ENCODE data around the gene RAPGEF2.

RAPGEF2 gene

DNA sequence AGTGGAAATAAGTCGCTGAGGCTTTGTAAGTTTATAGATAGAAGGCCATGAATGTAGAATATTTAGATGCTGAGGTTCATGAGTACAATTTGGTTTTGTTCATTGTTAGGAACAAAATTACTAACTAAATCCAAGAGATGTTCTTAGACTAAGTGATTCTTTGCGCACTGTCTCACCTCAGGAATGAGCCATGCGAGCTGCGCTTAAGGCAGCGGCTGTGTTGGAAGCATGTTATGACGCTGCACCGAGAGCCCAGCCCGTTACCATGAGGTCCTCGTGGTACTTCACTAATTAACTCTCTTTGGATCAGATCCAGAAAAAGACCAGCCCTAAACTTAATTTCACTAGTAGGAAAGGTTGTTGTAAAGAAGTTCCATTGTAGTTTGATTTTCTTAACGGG lies 166.2 kb downstream of the RAPGEF2 start:
- DNase-seq (ENCODE audit: extremely low spot score), result no peak
- CTCF ChIA-PET, result no interaction called here
- POLR2A ChIA-PET, result no interaction called here
- TF ChIP-seq L3MBTL2 (conservative IDR thresholded peaks at IDR 0.05) (no peak), SUZ12 (IDR thresholded peaks at IDR 0.05) (no peak), ELF4 (IDR thresholded peaks at IDR 0.05) (no peak), HDGF (IDR thresholded peaks at IDR 0.05; ENCODE audit: borderline replicate concordance) (no peak), FOXM1 (IDR thresholded peaks at IDR 0.05; ENCODE audit: borderline replicate concordance) (no peak), FOXK2 (IDR thresholded peaks at IDR 0.05) (no peak), ZNF384 (IDR thresholded peaks at IDR 0.05) (no peak), CTBP1 (IDR thresholded peaks at IDR 0.05; ENCODE audit: borderline replicate concordance) (no peak), LEF1 (IDR thresholded peaks at IDR 0.05; ENCODE audit: borderline replicate concordance) (no peak), TARDBP (IDR thresholded peaks at IDR 0.05) (no peak), BHLHE40 (IDR thresholded peaks at IDR 0.05; ENCODE audit: borderline replicate concordance) (no peak), ARNT (IDR thresholded peaks at IDR 0.05) (no peak), FOXA1 (IDR thresholded peaks at IDR 0.05) (no peak), NFRKB (IDR thresholded peaks at IDR 0.05) (no peak)
- TF ChIP-seq, protein P1, sequence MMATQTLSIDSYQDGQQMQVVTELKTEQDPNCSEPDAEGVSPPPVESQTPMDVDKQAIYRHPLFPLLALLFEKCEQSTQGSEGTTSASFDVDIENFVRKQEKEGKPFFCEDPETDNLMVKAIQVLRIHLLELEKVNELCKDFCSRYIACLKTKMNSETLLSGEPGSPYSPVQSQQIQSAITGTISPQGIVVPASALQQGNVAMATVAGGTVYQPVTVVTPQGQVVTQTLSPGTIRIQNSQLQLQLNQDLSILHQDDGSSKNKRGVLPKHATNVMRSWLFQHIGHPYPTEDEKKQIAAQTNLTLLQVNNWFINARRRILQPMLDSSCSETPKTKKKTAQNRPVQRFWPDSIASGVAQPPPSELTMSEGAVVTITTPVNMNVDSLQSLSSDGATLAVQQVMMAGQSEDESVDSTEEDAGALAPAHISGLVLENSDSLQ (IDR thresholded peaks at IDR 0.05), result no peak

GRCh38 chr4:159269956-159270355 lies 167.1 kb downstream of the RAPGEF2 start:
- CTCF ChIA-PET, result interaction anchor here (0.6 kb wide), 1 partner anchor 115 kb away, joined by 3 read pairs; no protein-coding TSS in a partner anchor
- TF ChIP-seq, protein P1 (IDR thresholded peaks at IDR 0.05), result no peak
- TF ChIP-seq ARNT (IDR thresholded peaks at IDR 0.05) (no peak), FOXK2 (IDR thresholded peaks at IDR 0.05) (no peak), ELF4 (IDR thresholded peaks at IDR 0.05) (no peak), LEF1 (IDR thresholded peaks at IDR 0.05; ENCODE audit: borderline replicate concordance) (no peak), CTBP1 (IDR thresholded peaks at IDR 0.05; ENCODE audit: borderline replicate concordance) (no peak), SP1 (IDR thresholded peaks at IDR 0.05) (no peak), NFRKB (IDR thresholded peaks at IDR 0.05) (no peak), L3MBTL2 (conservative IDR thresholded peaks at IDR 0.05) (no peak), BHLHE40 (IDR thresholded peaks at IDR 0.05; ENCODE audit: borderline replicate concordance) (no peak), FOXA1 (IDR thresholded peaks at IDR 0.05) (no peak)
- POLR2A ChIA-PET, result no interaction called here
- DNase-seq (ENCODE audit: extremely low spot score), result no peak

- POLR2A ChIA-PET, result no interaction called here
- TF ChIP-seq SUZ12 (IDR thresholded peaks at IDR 0.05) (no peak), FOXA1 (IDR thresholded peaks at IDR 0.05) (no peak), FOXM1 (IDR thresholded peaks at IDR 0.05; ENCODE audit: borderline replicate concordance) (no peak), TARDBP (IDR thresholded peaks at IDR 0.05) (no peak), ARNT (IDR thresholded peaks at IDR 0.05) (no peak), L3MBTL2 (conservative IDR thresholded peaks at IDR 0.05) (no peak), NFRKB (IDR thresholded peaks at IDR 0.05) (no peak), ZNF384 (IDR thresholded peaks at IDR 0.05) (no peak), FOXK2 (IDR thresholded peaks at IDR 0.05) (no peak), CTBP1 (IDR thresholded peaks at IDR 0.05; ENCODE audit: borderline replicate concordance) (no peak), LEF1 (IDR thresholded peaks at IDR 0.05; ENCODE audit: borderline replicate concordance) (no peak), BHLHE40 (IDR thresholded peaks at IDR 0.05; ENCODE audit: borderline replicate concordance) (no peak), HDGF (IDR thresholded peaks at IDR 0.05; ENCODE audit: borderline replicate concordance) (no peak), SP1 (IDR thresholded peaks at IDR 0.05) (no peak), ELF4 (IDR thresholded peaks at IDR 0.05) (no peak)
- TF ChIP-seq, protein P1 (IDR thresholded peaks at IDR 0.05), result no peak
- CTCF ChIA-PET, result interaction anchor here (1.3 kb wide), 1 partner anchor 12 kb away, joined by 3 read pairs; no protein-coding TSS in a partner anchor
- no peak for DNase-seq (ENCODE audit: extremely low spot score)
Observed at GRCh38 chr4:159271856-159272255, 169.0 kb downstream of the RAPGEF2 start.

- POLR2A ChIA-PET, result no interaction called here
Observed at GRCh38 chr4:159272273-159273140, 169.6 kb downstream of the RAPGEF2 start.

DNA sequence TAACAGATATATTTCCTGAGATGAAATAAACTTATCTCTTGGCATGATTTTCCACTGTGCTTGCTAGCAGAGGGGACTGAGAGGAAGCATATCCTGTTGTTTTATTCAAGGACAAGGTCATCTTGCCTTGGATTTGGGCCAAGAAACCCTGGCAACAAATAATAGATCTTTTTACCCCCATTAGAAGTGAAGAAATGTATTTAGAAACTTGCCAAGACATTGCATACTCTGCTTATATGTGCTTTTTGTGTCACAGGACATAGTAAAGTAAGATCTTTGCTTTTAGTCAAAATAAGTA lies 170.2 kb downstream of the RAPGEF2 start:
- no peak for DNase-seq (ENCODE audit: extremely low spot score)
- TF ChIP-seq HDGF (IDR thresholded peaks at IDR 0.05; ENCODE audit: borderline replicate concordance), result no peak
- TF ChIP-seq NFRKB (IDR thresholded peaks at IDR 0.05), result no peak
- TF ChIP-seq SUZ12 (IDR thresholded peaks at IDR 0.05), result no peak
- no peak for TF ChIP-seq BHLHE40 (IDR thresholded peaks at IDR 0.05; ENCODE audit: borderline replicate concordance)
- no peak for TF ChIP-seq ZNF384 (IDR thresholded peaks at IDR 0.05)
- TF ChIP-seq FOXK2 (IDR thresholded peaks at IDR 0.05), result no peak
- no peak for TF ChIP-seq ARNT (IDR thresholded peaks at IDR 0.05)
- TF ChIP-seq LEF1 (IDR thresholded peaks at IDR 0.05; ENCODE audit: borderline replicate concordance), result no peak
- TF ChIP-seq FOXA1 (IDR thresholded peaks at IDR 0.05), result no peak
- TF ChIP-seq SP1 (IDR thresholded peaks at IDR 0.05), result no peak
- no peak for TF ChIP-seq ELF4 (IDR thresholded peaks at IDR 0.05)
- TF ChIP-seq, protein P1 (IDR thresholded peaks at IDR 0.05), result no peak
- no peak for TF ChIP-seq CTBP1 (IDR thresholded peaks at IDR 0.05; ENCODE audit: borderline replicate concordance)
- TF ChIP-seq FOXM1 (IDR thresholded peaks at IDR 0.05; ENCODE audit: borderline replicate concordance), result no peak
- CTCF ChIA-PET, result no interaction called here
- POLR2A ChIA-PET, result no interaction called here

More at GRCh38 chr4:159272273-159273140, 169.6 kb downstream of the RAPGEF2 start:
- CTCF ChIA-PET, result no interaction called here
- DNase-seq (ENCODE audit: extremely low spot score), result no peak
- no peak for TF ChIP-seq L3MBTL2 (conservative IDR thresholded peaks at IDR 0.05)
- TF ChIP-seq SUZ12 (IDR thresholded peaks at IDR 0.05), result no peak
- TF ChIP-seq BHLHE40 (IDR thresholded peaks at IDR 0.05; ENCODE audit: borderline replicate concordance), result no peak
- TF ChIP-seq ELF4 (IDR thresholded peaks at IDR 0.05), result no peak
- TF ChIP-seq FOXM1 (IDR thresholded peaks at IDR 0.05; ENCODE audit: borderline replicate concordance), result no peak
- TF ChIP-seq, protein P1 (IDR thresholded peaks at IDR 0.05), result peak; percentile 21; the same call in 1 of the 2 replicates
